ENCODE results near the gene LETM1.

The LETM1 gene

GRCh38 chr4:1783015-1783414 is 72.9 kb downstream of the LETM1 start:
- no peak for DNase-seq (ENCODE audit: low read depth in 4 of 4, low spot score in 1 of 4)

GRCh38 chr4:1780435-1780834 is 75.5 kb downstream of the LETM1 start:
- DNase-seq (ENCODE audit: low read depth in 4 of 4, low spot score in 1 of 4): no peak

- DNase-seq (ENCODE audit: low read depth in 4 of 4, low spot score in 1 of 4): no peak
Measured at GRCh38 chr4:1779588-1780382, 76.2 kb downstream of the LETM1 start.

GRCh38 chr4:1778642-1779392 is 77.1 kb downstream of the LETM1 start:
- no peak for DNase-seq (ENCODE audit: low read depth in 4 of 4, low spot score in 1 of 4)

GRCh38 chr4:1777822-1778641 is 77.9 kb downstream of the LETM1 start:
- no peak for DNase-seq (ENCODE audit: low read depth in 4 of 4, low spot score in 1 of 4)

- DNase-seq (ENCODE audit: low read depth in 4 of 4, low spot score in 1 of 4): no peak
Measured at GRCh38 chr4:1776521-1777161, 79.3 kb downstream of the LETM1 start.

- no peak for DNase-seq (ENCODE audit: low read depth in 4 of 4, low spot score in 1 of 4)
Measured at GRCh38 chr4:1775731-1776500, 80.0 kb downstream of the LETM1 start.

DNA sequence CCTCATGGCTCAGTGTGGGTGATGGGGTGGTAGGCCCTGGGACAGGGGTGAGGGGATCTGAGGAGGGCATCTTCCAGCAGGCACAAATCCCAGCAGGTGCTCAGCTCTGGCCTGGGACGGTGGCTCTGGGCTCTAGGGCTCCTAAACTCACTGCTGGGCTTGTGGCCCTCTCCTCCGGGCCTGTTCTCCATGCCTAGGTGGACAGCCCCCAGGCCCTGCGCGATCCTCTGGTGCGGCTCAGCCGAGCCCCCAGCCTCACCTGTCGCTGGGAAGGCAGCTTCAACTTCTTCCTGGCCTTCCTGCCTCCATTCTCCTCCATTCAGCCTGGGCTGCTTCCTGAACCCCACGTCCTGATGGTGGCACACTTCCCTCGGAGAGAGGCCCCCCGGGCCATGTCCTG is 82.2 kb downstream of the LETM1 start:
- no peak for DNase-seq (ENCODE audit: low read depth in 4 of 4, low spot score in 1 of 4)

GRCh38 chr4:1772853-1773538 is 83.0 kb downstream of the LETM1 start:
- DNase-seq (ENCODE audit: low read depth in 4 of 4, low spot score in 1 of 4): no peak

DNA sequence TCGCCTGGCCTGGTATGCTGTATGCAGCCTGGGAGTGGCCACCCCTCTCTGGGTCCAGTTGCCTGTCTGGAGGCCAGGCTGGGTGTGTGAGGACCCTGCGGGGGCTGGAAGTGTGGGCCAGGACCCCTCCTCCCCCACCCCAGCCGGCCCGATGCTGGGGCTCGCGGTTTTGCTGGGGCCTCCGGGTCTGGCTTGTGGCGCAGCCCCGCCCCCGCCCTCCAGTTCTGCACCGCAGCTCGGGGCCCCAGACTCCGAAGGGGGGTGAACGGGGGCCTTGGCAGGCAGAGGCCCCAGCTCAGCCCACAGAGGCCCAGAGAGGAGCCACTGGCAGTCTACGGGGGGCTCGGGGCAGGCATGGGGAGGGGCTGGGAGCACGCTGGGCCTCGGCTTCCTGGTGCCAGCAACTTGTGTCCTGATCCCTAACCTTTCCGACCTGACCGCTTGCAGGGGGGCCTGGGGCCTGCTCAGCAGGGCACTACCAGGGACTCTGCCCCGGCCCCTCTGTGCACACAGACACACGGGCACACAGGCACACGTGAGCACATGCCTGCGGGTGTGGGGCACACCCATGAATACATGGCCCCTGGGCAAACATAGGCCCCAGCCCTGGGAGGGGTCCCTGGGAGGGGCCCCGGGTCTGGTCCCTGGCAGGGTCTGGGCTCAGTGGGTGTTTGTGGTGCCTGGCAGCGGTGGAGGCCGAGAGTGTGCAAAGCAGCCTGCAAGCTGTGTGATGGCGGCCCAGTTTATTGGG is 84.2 kb downstream of the LETM1 start:
- no peak for DNase-seq (ENCODE audit: low read depth in 4 of 4, low spot score in 1 of 4)

GRCh38 chr4:1770791-1771231 is 85.1 kb downstream of the LETM1 start:
- DNase-seq (ENCODE audit: low read depth in 4 of 4, low spot score in 1 of 4): no peak

DNA sequence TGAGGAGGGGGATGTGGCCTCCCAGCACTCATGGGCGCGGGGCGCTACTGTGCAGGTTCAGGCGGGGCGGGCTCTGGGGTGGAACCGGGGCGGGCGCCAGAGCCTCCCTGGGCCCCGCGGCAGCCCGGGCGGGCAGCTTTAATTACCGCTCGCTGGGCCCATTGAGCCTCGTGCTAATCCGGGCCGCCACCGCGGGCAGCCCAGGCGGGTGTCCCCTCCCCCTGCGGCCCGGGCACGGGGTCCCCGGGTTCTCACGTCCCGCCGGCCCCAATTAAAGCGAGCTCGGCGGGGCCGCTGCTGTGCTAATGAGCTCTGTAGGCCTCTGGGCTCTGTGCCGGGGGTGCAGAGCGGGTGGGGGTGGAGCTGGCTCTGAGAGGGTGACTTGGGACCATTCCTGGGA is 85.7 kb downstream of the LETM1 start:
- DNase-seq (ENCODE audit: low read depth in 4 of 4, low spot score in 1 of 4): no peak

DNA sequence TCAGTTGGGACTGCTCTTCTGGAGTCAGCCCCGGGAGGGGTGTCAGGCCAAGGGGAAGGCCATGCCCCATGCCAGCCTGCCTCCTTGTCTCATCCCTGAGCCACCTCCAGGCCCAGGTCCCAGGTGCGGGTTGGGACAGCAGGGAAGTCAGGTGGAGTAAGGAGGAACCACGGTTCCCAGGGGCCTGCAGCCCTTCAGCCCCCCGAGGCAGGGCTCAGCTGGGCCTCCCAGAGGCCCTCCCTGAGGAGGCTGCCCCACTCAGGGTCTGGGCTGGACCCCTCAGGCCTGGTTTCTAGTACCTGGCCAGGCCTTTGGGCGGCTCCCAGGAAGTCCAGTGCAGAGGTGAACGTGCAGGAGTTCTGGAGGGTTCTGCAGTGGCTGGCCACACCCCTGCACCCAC is 86.3 kb downstream of the LETM1 start:
- no peak for DNase-seq (ENCODE audit: low read depth in 4 of 4, low spot score in 1 of 4)

- DNase-seq (ENCODE audit: low read depth in 4 of 4, low spot score in 1 of 4): no peak
Measured at GRCh38 chr4:1768367-1769034, 87.5 kb downstream of the LETM1 start.

DNA sequence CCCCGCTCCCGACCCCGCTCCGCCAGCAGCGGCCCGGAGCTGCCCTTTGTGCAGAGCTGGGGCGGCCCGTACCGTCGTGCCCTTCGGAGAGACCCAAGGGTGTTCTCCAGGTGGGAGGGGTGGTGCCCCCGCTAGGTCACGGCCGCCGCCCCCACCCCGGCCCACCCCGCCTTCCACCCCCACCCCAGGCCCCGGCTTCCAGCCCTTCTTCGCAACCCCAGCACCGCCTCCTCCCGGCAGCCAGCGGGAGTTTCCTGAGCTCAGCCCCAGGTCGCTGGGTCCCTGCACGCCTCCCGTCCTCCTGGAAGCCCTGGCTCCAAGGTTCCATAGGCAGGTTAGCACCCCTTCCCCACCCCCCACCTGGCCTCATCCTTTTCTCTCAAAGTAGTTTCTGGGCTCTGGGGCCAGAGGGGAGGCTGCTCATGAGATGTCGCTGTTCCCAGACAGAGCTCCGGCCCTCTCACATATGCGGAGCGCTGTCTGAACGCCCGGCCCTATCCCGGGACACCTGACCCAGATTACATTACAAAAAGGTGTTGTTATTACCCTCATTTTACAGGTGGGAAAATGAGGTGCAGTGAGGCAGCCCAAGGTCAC is 88.1 kb downstream of the LETM1 start:
- peak in 1 of 4 experiments; percentile 21 for DNase-seq (ENCODE audit: low read depth in 4 of 4, low spot score in 1 of 4)

DNA sequence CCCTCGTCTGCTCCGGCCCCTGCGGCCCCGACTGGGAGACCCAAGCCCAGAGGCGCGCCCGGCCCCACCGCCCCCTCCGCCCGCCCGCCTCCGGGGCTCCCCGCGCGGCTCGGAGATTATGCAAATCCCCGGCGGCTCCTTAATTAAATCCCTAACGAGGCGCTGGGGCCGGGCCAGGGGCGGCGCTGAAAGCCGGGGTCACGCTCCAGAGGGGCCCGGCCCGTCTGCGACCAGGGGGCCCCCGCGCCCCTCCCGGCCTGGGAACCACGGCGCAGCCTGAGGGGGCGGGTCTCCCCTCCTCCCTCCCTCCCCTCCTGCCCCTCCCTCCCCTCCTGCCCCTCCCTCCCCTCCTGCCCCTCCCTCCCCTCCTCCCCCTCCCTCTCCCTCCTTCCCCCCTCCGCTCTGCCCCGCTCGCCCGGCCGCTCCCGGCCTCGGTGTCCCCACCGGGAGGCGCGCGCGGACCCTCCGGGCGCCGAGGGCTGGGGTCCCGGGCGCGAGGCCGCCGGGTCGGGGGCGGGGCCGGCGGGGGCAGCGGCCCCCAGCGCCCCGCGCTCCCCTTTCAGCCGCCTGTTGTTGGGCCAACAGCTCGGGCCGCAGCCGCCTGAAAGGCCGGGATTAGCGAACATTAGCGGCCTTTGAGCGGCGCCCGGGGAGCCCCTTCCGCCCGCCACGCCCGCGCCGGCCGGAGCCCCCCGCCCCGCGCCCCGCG is 88.7 kb downstream of the LETM1 start:
- DNase-seq (ENCODE audit: low read depth in 4 of 4, low spot score in 1 of 4): no peak

All from stimulated activated CD4-positive, alpha-beta T cell treated with anti-CD3 and anti-CD28 coated beads, Interleukin-1b, Interleukin-23, amount 100 ng/mL, for 24 hours (primary cell).